ENCODE results near the gene CLDN15.
A peak's percentile ranks its signal among the peaks of the same experiment; 100 is the strongest.

The CLDN15 gene

DNA sequence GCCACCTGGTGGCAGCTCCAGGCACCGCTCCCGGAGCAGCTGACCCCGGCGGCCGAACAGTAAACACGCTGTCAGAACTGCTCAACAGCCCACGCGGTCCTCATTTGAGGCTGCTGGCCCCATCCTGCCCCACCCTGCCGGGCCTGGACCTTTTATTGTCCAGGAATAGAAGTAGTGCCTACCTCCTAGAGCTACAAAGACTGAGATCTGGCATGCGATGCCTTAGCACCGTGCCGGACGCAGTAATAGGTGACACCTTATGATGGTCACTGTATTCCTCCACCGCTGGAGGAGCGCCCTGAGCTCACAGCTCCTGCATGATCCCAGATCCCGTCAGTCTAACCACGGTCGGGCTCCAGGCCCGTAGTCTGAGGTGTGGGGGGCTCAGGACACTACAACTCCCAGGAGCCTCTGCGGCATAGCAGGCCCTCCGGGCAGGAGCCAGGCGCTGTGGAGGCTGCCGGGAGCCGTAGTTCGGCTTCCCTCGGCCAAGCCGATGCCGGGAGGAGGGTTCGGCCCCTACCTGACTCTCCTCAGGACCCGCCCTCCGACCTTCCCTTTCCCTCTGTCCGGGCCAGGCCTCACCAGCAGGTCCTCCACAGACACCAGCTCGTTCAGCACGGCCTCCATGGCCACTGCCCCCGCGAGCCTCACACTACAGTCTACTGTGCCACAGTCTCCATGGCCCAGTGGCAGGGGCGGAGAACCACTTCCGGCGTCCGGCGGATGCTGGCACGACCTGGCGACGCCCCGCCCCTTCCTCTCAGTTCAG is 7.0 kb upstream of the CLDN15 start, which contains the start of gene FIS1:
Gene FIS1 (minus strand): TSS at position 707 of the 772 bp plus-strand sequence. CDS start 77 bp downstream, at position 630.
- peak; percentile 92 for DNase-seq (ENCODE audit: low spot score)

GRCh38 chr7:101243646-101244374 is 6.2 kb upstream of the CLDN15 start:
- peak; percentile 25 for DNase-seq (ENCODE audit: low spot score)

- no peak for DNase-seq (ENCODE audit: low spot score)
Measured at GRCh38 chr7:101241443-101242349, 4.1 kb upstream of the CLDN15 start.

- no peak for DNase-seq (ENCODE audit: low spot score)
Measured at GRCh38 chr7:101241015-101241363, 3.4 kb upstream of the CLDN15 start.

GRCh38 chr7:101240226-101241014 is 2.8 kb upstream of the CLDN15 start:
- DNase-seq (ENCODE audit: low spot score): no peak

- DNase-seq (ENCODE audit: low spot score): no peak
Measured at GRCh38 chr7:101239951-101240220, 2.3 kb upstream of the CLDN15 start.

DNA sequence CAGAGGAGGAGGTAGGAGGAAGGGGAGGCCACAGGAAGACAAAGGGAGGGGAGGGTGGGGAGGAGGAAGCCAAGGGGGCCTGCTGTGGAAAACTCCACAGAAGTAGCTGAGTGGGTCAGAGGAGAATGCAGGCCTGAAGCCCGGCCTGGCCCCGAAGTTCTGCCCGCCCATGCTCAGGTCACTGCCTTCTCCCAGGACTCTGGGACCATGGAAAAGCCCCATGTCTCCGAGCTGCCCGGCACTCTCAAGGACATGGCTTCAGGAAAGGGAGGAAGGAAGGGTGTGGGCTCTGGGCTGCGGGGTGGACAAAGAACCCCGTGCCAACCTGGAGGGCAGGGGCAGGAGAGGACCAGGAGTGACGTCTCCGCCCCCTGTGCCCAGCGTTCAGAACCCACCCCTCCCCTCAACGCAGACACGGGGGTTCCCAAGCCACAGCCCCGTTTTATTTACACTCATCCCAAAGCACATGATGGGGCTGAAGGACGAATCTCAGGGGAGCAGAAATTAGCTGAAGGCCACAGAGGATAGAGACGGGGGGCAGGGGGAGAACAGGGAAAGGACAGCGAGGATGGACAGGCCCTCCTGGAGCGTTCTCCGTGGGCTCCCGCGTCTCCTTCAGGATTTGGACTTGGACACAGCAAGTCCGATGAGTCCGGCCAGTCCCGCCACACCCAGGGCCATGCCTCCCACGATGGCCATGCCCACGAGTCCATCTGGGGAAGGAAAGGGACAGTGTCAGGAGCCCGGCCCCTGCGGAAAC is 1.8 kb upstream of the CLDN15 start:
- no peak for DNase-seq (ENCODE audit: low spot score)

GRCh38 chr7:101238226-101239182 is 902 bp upstream of the CLDN15 start:
- no peak for DNase-seq (ENCODE audit: low spot score)

GRCh38 chr7:101236292-101236835 is 1.2 kb downstream of the CLDN15 start:
- no peak for DNase-seq (ENCODE audit: low spot score)

- DNase-seq (ENCODE audit: low spot score): no peak
Measured at GRCh38 chr7:101235522-101235921, 2.1 kb downstream of the CLDN15 start.

DNA sequence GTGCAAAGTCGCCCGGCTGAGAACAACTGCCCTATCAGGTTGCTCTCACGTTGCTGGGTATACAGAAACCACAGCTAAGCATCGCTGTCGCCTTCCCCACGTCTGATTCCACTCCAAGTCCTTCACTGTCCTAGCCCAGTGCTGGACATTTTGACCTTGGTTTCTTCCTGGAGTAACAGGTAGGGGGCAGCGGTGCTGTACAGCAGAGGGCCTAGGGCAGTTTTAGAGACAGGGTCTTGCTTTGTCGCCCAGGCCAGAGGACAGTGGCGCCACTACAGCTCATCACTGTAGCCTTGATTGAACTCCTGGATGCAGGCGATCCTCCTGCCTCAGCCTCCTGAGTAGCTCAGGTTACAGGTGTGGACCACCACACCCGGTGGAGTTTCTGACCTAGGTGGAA is 2.6 kb downstream of the CLDN15 start:
- peak; percentile 11 for DNase-seq (ENCODE audit: low spot score)

GRCh38 chr7:101234636-101235035 is 3.0 kb downstream of the CLDN15 start:
- no peak for DNase-seq (ENCODE audit: low spot score)

DNA sequence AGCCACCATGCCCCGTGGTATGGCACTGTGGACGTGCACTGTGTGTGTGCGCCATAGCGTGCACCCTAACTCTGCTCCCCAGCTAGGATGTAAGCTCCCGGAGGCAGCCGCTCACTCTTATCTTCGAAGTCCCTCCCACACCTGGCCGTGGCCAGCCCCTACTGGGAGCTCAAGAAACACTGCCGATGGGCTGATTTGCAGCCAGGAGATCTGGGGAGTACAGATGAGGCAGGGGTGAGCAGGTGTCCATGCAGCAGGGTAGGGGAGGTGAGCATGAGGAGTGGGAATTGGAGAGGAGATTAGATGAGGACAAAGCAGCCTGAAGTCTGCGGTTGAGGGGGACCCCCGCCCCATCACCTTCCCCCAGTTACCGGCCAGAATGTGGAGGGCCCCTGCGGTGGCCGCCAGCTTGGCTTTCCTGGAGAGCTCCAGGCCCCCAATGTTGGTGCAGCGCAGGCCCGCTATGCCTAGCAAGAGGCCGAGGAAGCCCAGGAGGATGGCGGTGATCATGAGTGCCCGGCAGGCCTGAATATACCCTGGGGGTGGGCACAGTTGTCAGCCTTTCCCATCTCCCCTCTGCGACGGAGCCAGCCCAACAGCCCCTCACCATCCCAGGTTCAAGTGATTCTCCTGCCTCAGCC is 3.6 kb downstream of the CLDN15 start:
- no peak for DNase-seq (ENCODE audit: low spot score)

- peak; percentile 71 for DNase-seq (ENCODE audit: low spot score)
Measured at GRCh38 chr7:101232141-101232850, 5.3 kb downstream of the CLDN15 start.

DNA sequence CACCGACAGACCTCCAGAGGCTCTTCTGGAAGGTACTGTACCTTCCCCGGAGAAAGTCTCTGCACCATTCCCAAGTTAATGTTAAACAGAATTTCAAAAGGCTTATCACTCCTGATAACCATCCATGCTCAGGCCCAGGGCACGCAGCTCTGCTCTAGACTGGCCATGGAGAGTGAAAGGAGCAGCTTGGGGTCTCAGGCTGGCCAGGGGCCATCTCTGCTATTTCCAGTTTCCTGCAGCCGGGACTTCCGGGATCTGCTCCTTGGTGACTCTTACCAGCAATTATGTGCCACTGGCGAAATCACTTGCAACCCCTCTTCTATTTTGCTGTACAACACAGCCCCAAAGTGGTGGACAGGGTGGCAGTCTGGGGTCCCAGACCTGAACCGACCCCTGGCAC is 6.0 kb downstream of the CLDN15 start:
- DNase-seq (ENCODE audit: low spot score): peak; percentile 22

GRCh38 chr7:101226721-101227120 is 10.9 kb downstream of the CLDN15 start:
- DNase-seq (ENCODE audit: low spot score): no peak

DNA sequence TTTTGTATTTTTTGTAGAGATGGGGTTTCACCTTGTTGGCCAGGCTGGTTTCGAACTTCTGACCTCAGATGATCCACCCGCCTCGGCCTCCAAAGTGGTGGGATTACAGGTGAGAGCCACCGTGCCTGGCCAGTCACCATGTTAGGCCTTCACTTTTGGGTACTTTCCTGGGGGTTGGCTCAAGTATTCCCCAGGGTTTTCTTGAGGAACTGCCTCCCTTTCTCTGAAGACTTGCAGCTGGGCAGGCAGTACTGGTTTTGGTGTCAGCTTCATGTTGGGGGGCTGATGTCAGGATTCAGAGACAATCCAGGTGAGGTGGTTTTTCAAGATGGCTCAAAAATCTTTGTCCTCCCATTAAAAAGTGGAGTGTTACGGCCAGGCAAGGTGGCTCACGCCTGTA is 12.0 kb downstream of the CLDN15 start:
- no peak for DNase-seq (ENCODE audit: low spot score)

DNA sequence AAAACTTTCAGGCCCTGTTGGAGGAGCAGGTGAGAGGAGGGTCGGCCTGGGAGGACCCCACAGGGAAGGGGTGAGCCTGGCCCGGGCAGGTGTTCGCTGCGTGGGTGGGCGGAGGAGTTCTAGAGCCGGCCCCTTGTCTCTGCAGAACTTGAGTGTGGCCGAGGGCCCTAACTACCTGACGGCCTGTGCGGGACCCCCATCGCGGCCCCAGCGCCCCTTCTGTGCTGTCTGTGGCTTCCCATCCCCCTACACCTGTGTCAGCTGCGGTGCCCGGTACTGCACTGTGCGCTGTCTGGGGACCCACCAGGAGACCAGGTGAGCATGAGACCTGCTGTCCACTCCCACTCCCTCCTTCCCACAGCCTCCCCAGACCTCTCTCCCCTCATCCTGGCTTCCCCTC is 14.1 kb downstream of the CLDN15 start:
- DNase-seq (ENCODE audit: low spot score): no peak
